HG02981 (cell line): Measurements from ENCODE around the gene SHBG.

Source experiments
- ATAC-seq: cut with Tn5 transposase; IDR thresholded peaks from one replicate; pipeline ENCODE4 v1.9.1; 2021; ENCODE audit warnings: mild to moderate bottlenecking, moderate library complexity; ENCODE audit not compliant: unreplicated experiment

SHBG gene

DNA sequence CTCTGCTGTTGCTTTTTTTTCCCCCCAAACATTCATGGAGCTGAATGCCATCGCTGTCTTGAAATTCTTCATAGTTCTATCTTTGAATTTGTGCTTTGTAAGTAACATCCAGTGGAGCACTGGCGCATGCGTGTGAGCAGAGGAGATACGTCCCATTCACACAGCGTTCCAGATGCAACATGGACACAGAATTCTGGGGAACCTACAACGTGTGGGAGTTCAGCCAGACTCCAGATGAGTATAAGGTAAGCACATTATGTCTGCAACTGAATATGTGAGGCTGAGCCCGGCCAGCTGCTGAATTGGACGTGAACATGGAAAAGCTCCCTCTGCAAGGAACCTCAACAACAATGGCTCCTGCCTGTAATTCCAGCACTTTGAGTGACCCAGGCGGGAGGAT, 16.5 kb downstream of the SHBG start:
- no peak for ATAC-seq

- no peak for ATAC-seq
These were observed 17.1 kb downstream of the SHBG start for GRCh38 chr17:7647018-7647417.

DNA sequence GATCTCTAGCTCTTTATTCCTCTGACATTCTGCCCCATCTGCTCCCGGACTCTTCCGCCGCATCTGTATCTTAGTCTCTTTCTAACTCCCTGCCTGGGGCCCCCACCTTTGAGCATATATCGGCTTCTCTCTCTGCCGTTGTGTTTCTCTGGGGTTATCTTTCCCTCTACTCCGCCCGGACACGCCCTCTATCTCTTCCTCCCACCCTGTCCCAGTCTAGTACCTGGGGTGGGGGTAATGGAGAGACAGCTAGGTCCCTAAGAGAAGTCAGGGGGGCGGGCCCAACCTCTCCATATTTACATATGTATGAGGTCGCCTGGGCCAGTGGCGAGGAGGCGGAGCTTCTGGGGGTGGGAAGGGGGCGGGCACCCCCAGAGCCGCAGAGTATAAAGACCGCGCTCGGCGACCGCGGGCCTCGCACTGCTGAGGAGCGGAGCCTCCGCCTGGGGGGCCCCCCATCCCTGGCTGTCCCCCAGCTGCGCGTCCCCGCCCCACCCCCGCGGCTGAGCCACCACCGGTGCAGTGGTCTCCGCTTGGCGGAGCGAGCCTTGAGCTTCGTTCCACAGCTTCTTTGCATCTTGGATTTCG, 20.7 kb downstream of the SHBG start, which contains the start of gene ATP1B2:
ATP1B2 (plus strand) TSS at position 418 of the 588 bp plus-strand sequence. CDS start 593 bp downstream, outside the sequence.
- ATAC-seq = no peak

DNA sequence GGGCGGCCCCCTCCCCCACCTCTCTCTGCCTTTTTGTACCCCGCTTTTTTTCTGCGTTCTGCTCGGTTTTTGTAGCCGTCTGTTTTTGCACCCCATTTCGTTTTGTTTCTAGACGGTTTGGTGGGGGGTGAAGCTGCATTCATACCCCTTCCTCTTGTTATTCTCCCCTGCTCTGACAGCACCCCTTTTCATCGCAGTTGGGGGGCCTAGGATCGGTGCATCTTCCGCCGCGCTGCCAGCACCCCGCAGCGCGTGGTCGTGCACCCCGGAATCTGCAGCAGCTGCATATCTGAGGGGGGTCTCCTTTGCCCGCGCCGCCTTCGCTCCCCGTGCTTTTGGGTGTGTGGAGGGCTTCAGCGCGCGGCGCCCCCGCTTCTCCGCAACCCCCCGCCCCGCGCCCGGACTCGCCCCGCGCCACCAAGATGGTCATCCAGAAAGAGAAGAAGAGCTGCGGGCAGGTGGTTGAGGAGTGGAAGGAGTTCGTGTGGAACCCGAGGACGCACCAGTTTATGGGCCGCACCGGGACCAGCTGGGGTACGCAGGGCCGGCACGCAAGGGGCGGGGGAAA, 21.2 kb downstream of the SHBG start:
- ATAC-seq = no peak

GRCh38 chr17:7651665-7652387, 21.9 kb downstream of the SHBG start:
- ATAC-seq = no peak

DNA sequence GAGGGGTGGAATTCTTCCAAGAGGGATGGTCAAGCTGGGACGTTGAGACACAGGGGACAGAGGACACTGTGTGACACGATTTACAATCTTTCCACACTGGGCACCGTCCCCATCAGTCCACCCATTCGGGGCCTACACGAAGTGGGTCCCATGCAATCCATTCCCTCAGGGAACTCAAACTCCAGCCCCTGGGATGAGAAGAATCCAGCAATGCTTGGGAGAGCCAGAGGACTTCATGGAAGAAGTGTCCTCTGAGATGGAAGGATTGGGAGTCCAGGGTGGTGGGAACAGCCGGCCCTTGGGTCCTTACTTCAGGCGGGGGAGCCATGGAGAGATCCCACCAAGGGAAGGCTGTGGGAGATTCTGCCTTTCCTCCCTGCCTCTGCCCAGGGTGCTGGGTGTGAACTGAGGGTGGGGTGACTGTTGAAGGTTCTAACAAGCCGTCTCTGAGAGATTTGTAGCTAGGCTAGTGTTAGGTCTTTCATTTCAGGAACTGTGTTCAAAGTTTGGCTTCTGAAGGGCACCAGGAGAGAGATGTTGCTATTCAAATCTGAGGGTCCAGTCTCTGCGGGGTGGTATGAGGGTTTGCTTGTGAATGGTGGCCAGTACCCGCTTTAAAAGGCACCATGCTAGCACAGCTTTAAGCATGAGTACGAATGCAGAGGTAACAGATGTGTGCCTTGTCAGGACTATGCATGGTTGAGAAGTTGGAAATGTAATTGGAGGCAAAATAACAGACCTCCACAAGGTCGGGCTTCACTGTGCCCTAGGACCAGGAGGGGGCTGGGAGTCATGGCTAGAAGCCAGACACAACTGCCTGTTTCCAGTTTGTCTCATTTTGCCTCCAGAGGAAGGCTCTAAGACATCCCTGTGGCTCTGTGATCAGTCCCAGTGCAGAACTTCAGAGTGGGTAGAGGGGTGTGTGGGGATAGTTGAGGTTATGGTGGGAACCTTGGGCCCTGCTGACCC, 22.7 kb downstream of the SHBG start:
- ATAC-seq = no peak

- ATAC-seq = no peak
These were observed 25.1 kb downstream of the SHBG start for GRCh38 chr17:7654832-7655540.

- ATAC-seq = no peak
These were observed 25.6 kb downstream of the SHBG start for GRCh38 chr17:7655541-7655840.

DNA sequence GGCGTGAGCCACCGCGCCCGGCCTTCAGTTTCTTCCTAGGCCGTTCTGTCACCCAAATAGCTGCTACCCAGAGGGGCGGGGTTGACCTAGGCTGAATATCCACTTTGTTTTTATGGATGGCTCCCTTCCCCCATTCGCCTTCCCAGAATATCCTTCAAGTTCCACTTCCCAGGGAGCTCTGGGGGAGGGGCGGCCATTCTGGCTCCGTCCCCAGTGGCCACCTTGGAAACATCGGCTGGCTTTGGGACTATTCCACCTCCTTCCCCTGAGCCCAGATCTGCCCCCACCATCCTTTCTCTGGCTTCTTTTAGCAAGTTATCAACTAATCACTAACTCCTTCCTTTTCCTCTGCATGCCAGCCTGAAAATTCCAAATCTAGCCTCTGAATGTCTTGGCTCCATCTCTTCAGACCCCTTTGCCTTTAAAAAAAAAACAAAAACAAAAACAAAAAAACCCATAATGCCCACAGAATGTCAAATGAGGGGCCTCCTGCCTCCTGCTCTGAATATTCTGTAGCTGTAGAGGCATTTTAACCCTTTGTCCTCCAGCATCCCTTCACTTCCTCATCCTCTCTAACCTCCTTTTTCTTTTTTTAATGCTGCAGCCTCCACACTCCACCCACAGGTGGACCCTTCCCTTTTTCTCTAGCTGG, 27.1 kb downstream of the SHBG start:
- no peak for ATAC-seq

DNA sequence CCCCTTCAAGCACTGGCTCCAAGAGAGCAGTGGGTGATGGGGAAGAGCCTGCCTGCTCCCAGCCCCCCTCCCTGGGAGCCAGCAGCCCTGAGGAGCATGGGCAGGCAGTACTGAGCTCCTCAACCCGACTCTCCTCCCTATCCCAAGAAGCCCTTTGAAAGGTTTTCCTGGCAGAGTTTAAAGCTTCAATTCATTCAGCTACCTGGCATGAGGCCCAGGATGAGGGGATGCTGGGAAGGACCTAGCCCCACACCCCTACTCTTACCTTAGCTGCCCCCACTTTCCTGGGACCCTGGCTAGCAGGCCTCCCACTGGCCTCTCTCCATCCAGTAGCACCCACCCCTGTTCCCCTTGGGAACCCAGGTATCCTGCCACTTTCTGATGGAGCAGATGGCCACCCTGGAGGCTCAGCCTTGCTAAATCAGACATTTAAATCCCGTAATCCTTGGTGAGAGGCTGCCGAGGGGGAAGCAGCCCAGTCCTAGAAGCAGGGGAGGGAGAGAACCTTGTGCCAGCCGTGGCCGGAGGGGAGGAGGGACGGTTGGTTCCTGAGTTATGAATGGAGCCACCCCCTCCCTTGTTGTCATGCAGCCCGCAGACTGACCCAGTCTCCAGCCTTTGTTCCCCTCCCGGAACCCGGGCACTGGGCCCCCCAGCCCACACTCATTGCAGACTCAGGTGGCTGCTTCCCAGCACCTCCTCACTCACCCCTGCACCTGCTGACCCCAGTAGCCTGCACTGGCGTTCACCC, 37.9 kb downstream of the SHBG start:
- no peak for ATAC-seq

DNA sequence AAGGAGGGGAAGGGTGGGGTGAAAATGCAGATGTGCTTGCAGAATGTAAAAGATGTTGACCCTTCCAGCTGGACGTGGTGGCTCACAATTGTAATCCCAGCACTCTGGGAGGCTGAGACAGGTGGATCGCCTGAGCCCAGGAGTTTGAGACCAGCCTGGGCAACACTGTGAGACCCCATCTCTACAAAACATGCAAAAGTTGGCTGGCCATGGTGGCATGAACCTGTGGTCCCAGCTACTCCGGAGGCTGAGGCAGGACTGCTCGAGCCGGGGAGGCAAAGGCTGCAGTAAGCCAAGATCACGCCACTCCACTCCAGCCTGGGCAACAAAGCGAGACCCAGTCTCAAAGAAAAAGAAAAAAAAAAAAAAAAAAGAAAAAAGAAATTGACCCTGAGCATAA, 38.5 kb downstream of the SHBG start:
- ATAC-seq = no peak

- ATAC-seq = no peak
These were observed 43.3 kb downstream of the SHBG start for GRCh38 chr17:7673239-7673638.

DNA sequence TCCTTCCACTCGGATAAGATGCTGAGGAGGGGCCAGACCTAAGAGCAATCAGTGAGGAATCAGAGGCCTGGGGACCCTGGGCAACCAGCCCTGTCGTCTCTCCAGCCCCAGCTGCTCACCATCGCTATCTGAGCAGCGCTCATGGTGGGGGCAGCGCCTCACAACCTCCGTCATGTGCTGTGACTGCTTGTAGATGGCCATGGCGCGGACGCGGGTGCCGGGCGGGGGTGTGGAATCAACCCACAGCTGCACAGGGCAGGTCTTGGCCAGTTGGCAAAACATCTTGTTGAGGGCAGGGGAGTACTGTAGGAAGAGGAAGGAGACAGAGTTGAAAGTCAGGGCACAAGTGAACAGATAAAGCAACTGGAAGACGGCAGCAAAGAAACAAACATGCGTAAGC, 45.0 kb downstream of the SHBG start:
- no peak for ATAC-seq

DNA sequence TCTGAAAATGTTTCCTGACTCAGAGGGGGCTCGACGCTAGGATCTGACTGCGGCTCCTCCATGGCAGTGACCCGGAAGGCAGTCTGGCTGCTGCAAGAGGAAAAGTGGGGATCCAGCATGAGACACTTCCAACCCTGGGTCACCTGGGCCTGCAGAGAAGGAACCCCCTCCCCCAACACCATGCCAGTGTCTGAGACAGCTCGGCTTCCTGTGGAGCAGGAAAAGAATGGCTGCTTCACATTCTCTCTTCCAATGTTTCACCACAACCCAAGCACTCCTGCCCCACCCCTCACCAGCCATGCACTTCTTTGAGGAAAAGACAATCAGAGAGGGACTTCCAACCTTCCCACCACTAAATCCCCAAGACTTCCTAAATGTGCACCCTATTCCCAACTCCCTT, 46.6 kb downstream of the SHBG start:
- ATAC-seq = no peak

GRCh38 chr17:7677388-7678067, 47.6 kb downstream of the SHBG start:
- no peak for ATAC-seq
